HG02571 (cell line): Measurements from ENCODE around the gene GID4.
A peak's percentile ranks its signal among the peaks of the same experiment; 100 is the strongest.

Experiments used
- ATAC-seq: cut with Tn5 transposase; IDR thresholded peaks from one replicate; pipeline ENCODE4 v1.9.1; 2021; ENCODE audit warnings: mild to moderate bottlenecking, moderate library complexity; ENCODE audit not compliant: unreplicated experiment

The GID4 gene

GRCh38 chr17:18016426-18016825, 22.8 kb upstream of the GID4 start:
- no peak for ATAC-seq

- ATAC-seq, result no peak
These were observed 21.2 kb upstream of the GID4 start for GRCh38 chr17:18017958-18018357.

DNA sequence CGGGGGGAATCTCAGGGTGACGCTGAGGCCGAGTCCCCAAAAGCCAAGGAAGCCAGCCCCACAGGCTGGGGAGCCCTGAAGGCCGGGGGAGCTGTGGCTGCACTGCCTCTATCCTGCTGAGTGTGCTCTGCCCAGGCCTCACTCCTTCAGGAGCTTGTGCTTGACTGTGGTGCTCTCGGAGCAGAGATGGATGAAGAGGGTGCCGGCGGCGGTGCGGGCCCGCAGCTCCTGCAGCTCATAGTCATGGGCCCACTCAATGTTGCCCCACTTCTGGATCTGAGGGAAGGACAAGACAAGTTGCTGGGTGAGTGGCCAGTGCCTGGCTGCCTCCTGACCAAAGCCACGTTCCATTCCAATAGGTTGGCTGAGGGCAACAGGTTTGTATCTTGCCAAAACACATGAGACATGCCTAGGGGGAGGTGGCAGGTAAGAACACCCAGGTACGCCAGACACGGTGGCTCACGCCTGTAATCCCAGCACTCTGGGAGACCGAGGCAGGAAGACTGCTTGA, 20.7 kb upstream of the GID4 start:
- ATAC-seq, result no peak

DNA sequence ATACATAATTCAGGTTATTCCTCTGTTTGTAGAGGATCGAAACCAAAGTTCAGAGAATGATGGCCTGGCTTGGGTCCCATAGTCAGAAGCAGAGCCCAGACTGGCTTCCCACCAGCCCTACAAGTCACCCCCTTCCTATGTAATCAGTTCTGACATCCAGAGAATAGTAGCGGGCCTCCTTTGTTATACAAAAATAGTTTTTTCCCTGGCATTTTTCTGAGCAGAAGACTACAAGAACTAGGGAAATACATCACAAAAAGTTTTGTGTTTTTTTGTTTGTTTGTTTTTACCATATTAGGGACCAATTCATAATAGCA, 19.4 kb upstream of the GID4 start:
- ATAC-seq, result no peak

DNA sequence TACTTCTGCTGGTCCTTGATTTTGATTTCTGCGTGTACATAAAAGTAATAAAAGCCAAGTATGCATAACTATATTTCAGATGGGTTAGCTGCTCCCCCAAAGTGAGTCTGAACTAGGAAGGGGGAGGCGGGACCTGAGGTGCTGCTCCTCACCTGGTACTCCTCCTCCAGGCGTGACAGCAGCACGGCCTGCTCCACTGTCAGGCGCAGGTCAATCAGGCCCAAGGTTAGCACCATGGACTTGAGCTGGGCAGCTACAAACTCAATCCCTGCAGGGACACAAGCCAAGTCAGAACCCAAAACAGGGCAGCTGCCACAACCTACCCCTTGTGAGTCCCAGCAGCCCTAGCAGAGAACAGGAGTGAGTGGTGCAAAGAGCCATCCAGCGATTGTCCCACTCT, 18.2 kb upstream of the GID4 start:
- ATAC-seq, result no peak

DNA sequence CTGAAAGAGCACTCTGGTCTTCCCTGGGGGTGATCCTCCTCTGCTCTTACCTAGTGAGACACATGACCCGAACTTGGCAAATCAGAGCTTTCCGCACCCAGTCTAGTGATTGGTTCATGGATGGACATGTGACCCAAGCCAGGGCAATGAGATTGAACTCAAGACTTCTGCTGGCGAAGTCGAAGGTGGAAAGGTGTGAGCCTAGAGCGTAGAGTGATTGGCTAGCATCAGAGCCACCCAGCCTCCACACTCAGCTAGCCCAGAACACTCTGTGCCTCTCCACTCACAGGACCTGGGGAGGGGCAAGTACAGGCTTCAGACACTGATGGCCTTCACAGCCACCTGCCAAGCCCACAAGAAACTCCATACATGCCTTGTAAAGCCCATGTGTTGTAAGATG, 17.8 kb upstream of the GID4 start:
- ATAC-seq, result no peak

GRCh38 chr17:18025241-18025944, 13.8 kb upstream of the GID4 start:
- ATAC-seq, result no peak

DNA sequence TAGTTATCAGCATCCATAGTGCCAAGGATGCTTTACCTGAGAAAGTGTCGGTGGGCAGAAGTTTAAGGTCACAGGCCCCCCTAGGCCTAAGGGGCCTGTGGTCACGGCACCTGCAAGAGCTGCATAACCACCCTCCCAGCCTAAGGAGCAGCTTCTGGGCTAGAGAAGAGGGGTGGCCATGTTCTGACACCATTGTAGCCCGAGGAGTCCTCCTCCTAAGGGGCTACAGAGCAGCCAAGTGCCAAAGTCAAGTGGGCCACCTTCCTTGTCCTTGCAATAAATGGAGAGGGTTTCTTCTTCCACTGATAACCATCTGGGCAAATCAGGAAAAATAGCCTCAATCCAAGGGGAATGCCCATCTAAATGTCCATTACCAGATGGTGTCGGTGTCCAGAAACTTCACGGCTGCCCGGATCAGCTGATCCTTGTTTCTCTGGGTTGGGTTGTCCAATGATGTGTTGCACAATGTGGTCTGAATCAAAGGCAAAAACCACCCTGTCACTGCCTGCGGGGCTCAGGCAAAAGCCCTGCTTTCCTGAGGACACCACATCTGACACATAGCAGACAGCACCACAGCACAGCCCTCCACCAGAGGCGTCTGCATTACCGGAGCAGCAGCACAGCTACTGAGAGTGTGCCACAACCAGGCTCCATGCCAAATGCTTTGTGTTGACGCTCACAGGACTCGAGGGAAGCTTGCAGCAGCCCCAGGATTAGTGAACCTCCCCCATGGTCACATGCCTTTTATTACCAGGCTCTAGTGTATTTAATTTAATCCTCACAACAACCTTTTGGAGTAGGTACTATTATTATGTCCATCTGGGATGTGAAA, 13.0 kb upstream of the GID4 start:
- ATAC-seq, result no peak

GRCh38 chr17:18027280-18027679, 11.9 kb upstream of the GID4 start:
- ATAC-seq, result no peak

DNA sequence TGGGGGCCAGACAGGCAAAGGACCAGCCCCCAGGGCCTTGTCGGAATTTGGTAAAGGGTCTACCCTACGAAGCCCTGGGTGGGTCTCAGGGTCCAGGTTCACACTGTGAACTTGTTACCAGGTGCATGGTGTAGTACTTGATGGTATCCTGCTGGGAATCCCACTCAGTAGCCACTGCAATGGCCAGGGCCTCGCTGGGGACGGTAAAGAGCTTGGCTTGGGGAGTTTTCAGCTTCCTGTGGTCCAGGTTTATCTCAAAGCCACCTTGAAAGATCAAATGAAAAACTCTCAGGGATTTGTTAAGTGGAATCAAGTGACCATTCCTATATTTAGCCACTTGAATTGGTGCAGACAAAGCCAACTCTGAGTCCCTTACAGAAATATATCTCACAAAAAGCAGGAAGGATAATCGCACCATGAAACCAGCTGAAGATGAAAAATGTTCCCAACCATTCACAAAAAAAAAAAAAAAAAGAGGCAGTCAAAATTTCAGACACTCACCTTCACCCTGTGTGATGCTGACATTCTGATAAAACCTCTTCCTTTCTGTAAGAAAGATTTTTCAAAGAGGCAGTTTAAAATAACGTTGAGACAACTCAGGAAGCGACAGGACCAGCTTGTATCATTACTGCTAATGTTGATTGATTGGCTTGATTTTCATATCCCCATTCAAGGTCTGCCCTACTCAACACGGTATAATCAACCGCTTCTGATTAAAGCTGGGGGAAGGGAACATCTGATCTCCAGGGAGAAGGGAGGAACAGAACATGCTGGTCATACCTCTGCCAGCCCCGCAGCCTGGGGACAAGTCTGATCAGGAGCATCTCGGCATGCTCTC, 10.9 kb upstream of the GID4 start:
- no peak for ATAC-seq

DNA sequence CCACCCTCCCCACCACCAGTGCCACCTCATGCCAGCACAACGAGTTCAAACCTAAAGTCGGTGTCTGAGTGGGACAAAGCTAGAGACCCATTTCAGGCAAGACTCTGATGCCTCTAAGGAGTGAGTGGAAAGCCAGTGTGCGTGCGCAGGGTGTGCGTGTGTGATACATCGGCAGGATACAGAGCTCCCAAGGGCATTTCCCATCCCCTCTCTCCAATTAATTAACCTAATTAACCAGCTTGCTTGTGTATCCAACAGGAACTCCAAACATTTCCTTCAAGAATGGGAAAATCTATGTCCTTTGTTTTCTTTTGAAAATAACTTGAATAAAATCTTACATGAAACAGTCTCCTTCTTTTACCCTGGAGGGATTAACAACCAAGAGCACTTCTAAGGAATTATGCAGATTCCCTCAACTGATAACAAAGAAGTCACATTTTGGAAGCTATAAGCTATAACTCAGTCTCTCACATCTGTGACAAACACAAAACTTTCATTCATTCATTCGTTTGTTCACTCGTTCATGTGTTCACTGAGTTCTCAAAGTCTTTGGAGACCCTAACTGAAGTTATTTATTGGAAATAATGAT, 10.2 kb upstream of the GID4 start:
- ATAC-seq, result no peak

GRCh38 chr17:18031955-18032354, 7.3 kb upstream of the GID4 start:
- no peak for ATAC-seq

GRCh38 chr17:18033442-18034099, 5.6 kb upstream of the GID4 start:
- ATAC-seq, result peak; percentile 73

DNA sequence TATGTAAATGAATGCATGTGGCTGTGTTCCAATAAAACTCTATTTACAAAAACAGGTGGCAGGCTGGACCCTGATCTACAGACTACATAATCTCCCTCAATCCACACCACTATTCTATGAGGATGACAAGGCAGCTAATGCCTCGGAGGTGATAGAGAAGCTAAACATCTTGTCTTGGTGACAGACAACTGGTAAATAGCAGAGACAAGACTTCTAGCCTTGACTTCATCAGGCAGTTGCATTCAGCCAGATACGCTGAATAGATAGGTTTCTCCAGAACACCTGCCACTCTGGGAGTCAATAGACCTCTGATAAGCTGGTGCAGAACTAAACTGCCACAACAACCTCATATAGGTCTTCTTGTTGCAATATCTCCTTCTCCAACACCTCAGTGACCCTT, 3.5 kb upstream of the GID4 start:
- no peak for ATAC-seq

- ATAC-seq, result no peak
These were observed 1.7 kb upstream of the GID4 start for GRCh38 chr17:18037486-18037885.

DNA sequence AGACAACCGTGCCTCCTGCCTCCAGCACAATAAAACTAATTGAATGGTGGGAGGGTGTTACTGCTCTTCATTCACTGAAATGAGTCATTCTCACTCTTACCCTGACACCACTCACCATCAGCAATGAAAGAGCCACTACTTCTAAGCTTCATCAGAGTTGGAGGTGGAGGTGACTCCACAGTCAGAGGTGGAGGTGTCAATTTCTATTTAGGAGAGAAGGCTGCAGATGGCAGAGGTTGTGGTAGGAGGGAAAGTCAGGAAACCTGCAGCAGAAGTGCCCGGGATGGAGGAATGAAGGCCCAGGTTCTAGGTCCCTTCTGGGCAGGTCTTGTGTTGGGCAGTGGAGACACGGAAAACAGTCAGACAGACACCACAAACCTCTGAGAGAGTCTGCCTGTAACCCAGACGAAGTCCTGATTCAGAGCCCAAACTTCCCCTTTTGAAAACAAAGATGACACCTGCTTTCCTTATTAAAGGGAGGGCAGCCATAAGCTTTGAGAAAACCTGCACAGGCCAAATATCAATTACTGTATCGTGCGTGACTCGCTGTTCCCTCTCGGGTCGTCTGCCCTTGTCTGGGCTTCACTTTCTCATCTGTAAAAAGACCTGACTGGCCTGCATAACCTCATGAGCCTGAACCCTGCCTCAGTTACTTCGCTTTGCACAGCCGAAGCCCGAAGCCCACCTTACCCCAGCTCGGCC, 908 bp upstream of the GID4 start:
- ATAC-seq, result no peak

GRCh38 chr17:18039535-18040260, 490 bp downstream of the GID4 start:
- ATAC-seq, result peak; percentile 23

DNA sequence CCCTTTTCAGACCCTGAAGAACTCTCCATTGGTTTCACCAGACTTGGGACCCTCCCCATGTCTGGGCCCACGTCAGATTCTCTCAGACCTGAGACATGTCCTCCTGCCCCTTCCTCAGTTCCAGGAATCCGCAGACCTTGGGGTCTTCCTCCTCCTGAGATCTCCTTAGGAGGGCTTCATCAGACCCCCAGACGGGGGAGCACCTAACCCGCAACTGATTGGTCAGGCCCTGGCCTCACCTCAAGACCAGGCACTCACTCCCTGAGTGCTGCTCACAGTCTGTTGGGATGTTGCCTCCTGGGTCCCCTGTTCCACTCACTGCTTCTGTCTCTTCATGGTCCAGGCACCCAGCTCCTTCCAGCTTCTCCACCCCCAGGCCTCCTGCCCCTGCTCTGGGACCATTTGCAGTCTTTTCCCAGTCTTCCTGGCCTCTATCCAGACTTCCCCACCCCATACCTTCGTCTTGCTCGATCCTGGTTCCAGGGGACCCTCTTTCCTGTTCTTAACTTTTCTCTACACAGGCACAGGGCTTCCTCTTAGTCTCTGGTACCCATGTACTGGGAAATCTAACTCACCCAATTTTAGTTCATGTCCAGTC, 1.2 kb downstream of the GID4 start:
- no peak for ATAC-seq

DNA sequence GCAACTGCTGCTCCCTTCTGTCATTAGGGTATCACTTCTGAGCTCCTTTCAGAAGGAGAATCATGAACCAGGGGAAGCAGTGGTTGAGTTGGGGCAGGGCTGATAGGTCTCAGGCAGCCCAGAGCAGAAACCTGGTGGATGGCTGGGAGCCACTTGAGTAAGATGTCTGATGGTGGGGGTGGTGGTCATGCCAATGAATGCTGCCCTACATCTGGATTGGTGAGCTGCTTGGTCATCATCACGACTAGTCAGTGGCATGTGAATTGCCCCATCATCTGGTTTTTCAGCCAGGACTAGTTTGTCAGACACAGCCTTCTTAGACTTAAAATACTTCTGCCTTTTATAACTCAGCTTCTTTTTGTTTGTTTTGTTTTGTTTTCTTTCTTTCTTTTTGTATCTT, 2.6 kb downstream of the GID4 start:
- no peak for ATAC-seq
